ENCODE results near the gene MAD1L1.
A peak's percentile ranks its signal among the peaks of the same experiment; 100 is the strongest.

Gene MAD1L1

DNA sequence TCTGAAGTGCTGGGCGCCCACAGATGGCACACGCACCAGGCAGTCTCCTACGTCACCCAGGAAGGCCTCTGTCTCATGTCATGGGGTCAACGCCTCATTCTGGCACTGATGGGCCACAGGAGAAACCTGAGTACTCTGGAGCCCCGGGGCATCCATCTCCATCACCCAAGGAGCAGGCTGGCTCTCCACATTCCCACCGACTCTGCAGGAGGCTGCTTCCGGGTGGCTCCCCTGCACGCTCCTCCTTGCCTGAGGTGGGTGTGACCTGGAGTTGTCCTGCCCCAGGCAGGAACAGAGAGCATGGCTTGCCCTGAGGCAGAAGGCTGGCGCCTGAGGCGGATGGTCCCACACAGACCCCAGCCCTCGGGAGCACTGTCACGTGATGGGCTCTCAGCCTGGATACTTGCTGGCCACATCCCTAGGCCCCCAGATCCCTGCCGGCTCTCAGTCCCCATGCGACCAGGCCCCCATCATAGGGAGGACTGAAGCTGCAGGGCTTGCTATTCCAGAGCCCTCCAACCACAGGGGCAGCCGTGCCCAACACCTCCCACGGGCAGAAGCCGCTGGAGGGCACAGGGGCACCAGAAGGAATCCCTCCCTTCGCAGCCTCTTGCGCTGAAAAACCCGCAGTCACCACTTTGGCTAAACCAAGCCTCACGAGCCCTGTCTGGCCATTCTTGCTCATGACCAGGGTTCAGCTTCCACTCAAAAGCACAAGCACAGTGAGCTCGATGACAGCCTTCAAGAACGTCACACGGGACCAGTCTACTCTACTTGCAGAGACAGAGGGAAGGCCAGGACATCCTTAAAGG lies 80.7 kb downstream of the MAD1L1 start:
- no peak for DNase-seq

DNA sequence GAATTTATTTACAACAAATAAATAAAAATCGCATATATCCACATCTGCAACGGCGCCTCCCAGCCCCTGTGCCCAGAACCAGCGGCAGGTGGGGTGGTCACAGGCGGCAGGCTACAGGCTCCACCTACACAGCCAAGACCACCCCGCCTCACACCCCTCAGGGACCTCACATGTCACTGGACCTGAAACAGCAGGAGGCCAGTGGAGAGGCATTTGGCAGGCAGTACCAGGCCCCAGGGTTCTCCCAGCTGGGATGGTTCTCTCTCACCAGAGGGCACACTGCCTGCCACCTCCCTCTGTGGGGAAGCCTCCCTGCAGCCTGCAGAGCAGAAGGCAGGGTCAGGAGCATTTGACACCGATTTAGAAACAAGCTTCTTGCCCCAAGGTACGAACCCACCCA lies 81.5 kb downstream of the MAD1L1 start:
- DNase-seq, result no peak

DNA sequence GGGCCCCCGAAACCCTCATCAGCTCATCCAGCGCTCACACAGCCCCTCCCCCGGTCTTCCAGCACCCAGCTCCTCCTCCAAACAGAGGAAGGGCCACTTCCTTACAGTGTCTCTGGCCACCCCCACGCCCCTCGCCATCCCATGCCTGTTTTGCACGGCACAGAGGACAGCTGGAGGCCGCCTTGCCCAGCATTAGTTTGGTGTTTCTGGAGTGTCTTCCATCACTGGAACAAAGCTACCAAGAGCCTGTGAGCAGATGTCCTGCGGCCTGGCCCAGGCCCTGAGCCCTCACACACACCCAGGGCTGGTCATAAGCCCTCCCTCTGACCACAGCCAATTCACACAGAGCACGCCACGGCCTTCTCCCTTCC lies 82.3 kb downstream of the MAD1L1 start:
- no peak for DNase-seq

DNA sequence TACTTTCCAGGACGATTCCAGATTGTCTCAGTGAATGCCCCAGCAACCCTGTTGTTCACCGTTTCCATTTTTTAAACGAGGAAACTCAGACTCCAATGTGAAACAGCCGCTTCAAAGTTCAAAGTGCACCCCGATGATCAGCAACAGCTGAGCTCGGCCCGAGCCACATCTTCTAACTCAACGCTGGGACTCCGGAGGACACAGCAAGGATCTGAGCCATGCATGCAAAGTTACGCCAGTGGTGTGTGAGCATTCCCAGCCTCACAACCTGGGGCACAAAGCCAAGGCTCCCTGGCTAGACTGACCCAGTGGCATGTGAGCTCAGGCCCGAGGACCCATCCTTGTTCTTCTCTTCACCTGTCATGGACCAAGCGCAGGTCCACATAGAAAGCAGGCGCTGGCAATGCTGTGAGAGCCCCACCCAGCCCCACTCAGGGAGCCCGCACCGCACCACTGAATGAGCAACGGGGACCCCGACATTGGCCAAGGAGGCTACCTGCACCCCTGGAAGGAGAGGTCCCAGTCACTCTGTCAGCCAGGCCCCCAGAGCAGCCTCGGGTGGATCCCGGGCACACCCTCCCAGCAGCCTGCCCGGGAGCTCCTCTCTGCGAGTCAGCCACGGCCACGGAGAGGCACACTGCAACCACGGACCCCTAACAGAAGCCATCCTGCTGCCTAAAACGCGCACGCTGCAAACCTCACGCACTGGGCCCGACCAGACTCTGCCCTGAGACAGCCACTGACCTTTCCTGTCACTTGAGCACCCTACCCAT lies 82.9 kb downstream of the MAD1L1 start:
- no peak for DNase-seq

DNA sequence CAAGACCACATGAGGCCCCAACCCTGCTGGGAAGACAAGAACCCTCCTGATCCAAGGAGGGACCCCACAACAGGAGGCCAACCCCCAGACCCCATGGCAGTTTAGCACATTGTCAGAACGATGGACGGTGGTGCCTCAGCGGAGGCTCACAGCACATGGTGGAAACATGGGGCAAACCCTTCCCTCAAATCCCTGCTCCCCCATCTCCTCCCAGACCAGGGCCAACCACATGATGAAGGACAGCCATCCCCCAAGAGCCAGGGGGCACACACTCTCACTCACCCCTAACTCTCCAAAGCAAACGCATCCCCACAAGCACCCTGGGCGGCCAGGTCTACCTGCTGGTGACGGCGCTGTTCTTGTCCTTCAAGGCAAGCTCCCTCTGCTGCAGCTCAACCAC lies 83.9 kb downstream of the MAD1L1 start:
- no peak for DNase-seq

DNA sequence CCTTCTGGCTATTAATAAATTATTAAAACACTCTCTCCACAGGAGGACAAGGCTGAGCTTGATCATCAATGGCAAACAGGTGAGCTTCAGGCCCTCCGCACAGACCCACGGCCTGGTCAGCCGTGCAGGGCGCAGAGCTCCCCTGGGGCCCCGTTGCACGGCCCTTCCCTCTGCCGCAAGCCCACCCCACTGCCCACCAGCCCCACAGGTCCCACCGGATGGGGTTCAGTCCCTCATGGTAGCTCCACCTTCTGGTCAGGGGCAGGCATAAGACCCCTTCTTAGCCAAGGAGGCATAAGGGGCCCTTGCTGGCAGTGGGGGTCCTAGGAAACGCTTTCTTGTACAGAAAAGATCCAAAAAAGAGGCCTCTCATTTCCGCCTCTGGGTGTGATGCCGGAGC lies 84.6 kb downstream of the MAD1L1 start:
- no peak for DNase-seq

DNA sequence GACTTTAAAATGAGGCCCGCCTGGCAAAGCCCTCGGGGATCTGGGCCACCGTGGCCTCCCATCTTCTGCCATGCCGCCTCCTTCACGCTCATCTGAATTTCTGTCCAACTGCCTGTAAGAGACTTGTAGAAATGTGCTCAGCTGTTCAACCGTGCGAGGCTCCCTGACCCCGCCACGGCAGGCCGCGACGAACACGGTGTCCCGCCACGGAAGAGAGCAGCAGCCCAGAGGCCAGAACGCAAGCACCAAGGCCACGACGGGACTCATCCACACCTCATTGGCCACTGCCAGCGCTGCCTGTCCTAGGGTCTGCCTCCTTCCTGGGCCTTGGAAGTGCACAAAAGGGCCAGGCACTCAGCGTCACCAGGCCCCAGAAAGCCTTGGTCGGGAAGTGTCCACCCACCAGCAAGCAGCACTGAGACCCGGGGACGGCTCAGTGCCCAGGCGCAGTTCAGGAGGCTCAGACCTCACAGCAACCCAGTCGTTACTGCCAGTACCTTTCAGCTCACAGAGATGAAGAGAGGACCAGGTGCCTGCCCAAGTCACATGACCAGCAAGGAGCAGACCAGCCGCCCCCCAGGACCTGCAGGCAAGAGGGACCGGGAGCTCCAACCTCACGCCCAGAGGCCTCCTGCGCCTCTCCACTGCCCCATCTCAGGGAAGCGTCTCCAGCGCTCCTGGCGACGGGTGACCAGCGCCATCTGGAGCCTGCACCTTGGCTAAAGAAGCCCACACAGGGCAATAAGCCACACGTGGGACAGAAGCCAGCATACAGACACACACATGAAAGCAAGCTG lies 85.9 kb downstream of the MAD1L1 start:
- DNase-seq, result no peak

DNA sequence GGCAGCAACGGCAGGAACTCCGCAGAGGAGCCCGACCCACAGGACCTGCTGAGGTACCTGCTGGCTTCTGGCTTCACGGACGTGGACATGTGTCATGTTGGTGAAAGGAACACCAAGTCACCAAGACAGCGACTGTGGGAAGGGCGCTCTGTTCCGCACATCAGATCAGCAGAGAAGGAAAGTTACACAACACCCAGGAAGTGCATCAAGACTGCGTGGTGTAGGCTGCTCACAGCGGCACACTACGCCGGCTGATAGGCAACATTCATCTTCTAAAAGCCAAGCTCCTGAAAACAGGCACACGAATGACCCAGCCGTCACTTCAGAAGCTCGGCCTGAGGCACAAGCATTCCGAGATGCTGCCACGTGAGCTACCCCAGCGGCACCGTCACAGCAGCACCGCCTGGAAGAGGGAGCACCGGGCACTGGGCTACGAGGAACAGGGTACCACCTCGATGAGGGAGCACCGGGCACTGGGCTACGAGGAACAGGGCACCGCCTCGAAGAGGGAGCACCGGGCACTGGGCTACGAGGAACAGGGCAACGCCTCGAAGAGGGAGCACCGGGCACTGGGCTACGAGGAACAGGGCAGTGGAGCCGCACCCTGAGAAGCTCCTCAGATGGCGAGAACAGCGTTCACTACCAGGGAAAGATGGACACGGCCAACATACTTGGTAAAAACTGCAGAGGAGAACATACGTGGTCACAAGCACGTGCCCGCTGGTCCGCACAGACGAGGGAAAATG lies 86.7 kb downstream of the MAD1L1 start:
- DNase-seq, result no peak

DNA sequence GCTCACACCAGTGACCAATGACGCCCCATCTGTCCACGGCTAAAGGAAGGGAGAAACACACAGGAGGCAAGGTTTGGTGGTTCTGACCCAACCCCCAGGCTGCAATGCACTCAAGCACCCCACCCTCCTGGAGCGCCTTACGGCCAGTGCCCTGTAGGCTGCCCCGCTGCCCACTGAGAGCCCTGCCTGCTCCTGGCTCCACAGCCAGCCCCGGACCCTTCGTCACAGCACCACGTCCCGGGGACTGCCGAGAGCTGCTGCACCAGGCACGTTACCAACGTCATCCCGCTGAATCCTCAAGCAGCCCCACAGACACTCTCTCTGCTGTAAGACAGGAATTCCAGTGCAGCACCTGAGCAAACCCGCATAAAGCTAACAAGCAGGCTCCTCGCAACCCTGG lies 87.8 kb downstream of the MAD1L1 start:
- no peak for DNase-seq

DNA sequence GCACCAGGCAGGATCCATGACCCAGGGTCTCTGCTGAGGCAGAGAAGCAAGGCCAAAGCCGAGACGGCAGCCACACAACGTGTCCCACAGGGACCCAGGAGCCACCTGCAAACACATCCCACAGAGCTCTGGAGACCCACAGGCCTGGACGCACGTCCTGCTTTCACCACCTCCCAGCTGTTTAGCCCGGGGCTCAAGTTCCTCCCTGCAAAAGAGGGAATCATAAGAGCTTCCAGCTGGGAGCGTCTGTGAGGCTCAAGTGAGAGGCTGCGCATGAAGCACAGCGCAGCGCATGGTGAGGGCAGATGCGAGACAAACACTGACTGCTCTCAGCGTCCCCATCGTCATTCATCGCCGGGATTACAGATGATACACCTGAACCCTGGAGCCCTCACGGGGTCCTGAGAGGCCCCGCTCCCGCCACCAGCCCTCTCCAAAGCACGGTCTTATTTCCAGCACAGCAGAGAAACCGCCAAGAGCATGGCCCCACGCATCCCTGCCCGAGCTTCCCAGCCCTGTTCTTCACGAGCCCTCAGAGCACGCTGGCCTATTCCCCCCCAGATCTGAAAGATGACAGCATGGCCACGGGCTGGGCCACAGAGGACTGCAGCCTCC lies 88.7 kb downstream of the MAD1L1 start:
- DNase-seq, result no peak

DNA sequence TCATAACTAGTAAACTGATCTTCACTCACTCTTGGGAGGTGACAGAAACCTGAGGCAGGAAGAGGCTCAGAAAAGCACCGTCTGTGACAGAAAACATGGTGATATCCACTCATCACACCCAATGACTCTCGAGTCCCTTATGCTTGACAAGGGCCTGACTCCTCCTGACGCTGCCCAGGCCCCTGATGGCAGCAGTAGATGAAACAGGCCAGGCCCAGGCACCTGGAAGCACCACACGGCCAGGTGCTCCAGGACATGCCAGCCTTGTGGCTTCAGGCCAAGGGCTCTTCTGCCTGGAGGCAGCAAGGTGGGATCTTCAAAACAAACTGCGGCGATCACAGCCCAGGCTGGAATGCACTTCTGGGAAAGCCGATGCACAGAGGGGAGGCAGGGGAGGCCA lies 89.3 kb downstream of the MAD1L1 start:
- DNase-seq, result no peak

DNA sequence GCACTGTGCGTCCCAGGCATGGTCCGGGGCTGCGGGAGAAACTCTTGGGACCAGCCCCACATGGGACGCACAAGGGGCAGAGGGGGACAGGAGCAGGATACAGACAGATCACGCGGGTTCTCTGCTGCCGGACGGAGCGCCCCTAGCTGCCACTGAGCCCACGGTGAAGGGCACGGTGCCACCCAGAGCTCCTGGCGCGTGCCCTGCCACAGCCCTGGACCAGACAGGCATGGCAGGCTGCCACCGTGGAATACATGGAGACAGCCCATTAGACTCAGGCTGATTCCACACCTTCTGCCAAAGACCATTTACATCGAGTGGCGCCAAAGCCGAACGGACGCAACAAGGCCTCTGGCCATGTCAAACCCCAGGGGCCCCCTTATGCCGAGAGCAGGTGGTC lies 90.4 kb downstream of the MAD1L1 start:
- DNase-seq, result no peak

DNA sequence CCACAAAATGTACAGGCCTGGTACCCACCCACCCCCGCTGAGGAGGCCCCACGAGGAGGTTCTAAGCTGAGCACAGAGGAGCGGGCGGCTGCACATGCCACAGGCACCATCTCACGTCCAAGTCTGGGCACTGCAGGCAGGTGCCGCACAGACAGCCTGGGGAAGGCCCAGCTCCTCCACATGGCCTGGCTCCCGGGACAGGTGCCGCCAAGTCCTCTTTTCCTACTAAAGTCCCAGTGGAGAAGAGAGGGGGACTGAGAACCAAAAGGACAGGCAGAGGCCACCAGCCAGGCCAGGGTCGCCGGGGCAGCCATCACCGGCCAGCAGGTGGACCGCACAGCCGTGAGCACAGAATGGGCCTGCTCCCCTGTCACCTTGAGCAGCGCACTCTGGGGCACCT lies 91.1 kb downstream of the MAD1L1 start:
- no peak for DNase-seq

DNA sequence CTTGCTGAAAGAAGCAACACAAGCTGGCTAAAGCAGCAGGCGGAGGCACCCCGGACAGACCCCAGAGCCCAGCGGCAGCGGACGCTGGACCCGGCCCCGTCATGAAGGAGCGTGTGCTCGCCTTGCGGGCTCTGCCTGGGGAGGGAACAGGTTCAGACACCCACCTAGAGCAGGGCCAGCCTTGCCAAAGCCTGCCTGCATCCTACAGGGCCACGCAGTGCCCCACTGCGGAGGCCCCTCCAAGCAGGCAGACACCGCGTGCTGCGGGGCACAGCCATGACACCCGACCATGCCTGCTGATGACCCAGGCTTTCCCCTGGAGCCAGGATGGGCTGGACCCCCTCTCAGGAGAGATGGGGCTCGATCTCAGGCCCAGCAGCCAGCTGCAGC lies 91.7 kb downstream of the MAD1L1 start:
- DNase-seq, result no peak

DNA sequence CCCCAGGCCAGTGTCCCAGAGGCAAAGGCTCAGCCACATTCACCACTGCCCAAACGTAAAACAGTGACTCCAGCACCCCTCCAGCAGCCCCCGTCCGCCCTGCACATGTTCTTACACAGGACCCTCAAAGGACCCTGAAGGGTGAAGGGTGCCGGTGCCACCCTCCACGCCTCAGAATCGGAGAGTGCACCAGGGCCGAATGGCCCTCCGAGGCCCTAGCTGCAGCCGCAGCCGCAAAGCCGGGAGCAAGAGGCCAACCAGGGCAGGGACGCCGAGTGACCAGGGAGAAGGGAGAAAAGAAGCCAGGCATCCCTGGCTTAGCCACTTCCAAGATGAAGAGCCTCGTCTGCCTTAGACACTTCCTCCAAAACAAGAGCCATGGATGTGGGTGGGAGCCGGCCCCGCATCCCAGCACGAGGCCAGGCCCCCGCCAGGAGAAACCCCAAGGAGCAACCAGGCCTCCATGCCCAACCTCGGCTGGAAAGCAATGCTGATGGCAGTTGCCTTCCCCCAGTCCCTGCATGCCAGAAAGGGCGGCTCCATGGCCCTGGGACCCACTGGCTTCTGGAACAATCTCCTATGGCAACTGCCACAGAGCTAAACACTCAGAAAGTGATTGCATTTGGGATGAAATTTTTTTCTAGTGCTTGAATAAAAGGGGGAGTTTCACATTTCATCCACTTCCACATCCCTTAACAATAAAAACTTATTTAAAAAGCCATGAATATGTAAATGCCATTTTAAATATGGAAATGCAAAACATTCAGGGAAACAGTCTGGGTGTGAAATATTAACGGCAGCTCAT lies 92.3 kb downstream of the MAD1L1 start:
- DNase-seq, result no peak

DNA sequence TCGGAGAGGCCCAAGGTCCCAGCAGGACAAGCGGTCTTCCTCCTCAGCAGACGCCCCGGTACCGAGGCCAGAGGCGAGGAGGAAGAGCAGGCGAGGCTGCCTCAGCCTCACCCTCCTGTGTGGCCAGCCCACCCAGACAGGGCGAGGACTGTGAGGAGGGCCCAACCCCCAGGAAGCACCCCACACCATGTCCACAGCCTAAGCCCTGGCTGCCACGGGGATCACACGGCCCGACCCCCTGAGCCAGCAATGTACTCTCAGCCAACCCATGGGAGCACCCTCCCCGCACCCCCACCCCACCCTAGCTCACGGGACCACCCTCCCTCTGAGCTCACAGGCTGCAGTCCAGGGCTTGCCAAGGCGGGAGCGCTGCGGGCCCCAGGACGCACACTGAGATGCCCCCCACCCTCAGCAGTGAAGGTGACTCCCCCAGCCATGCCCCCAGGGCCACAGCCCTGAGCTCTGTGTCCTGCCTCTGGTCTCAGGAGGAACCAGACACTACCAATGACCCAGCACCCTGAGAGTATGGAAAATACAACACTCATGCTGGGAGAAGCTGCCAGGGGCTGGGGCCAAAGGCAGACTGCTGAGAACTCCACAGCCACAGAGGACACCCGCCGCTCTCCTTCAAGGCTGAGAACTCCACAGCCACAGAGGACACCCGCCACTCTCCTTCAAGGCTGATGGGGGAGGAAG lies 93.6 kb downstream of the MAD1L1 start:
- no peak for DNase-seq

DNA sequence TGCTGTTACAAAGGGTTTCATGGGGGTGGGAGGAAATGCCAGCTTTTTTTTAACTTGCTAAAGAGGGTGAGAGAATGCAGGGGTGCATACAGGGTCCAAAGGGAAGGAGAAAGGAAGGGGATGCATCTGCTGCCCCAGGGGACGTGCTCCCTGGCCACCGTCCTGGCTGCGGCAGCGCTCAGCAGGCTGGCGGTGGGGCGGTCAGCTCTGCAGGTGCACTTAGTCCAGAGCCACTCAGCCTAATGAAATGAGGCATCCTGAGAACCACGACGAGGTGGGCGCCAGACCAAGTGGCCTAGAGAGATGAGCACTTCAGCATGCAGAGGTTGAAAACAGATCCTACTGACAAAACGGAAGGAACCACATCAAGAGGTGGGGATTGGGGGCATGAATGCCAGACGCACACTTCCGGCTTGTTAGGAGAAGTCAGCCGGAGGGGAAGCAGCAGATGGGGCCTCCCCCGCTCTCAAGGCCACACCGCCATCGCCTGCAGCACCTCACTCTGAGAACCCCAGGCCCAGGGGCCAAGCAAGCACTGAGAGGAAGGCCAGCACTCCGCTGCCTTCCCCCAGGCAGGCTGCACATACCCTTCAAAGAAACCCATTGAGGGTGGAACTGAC lies 94.5 kb downstream of the MAD1L1 start:
- DNase-seq, result peak; percentile 57

DNA sequence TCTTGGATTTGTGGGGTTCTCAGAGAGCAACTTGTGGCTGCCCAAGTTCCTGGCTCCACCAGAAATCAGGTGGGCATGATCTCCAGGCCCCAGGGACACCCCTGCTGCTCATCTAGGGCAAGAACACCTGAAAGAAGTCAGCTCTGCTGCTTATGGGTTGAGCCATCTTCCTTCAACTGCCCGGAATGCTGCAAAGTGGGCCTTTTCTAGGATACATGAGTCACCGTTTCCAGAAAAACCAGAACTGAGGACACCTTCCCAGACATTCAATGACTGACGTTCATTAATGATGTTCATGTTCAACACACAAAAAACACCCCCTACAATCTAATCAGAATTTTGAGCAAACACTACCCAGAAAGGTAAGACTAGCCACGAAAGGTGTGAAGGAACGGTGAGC lies 98.0 kb downstream of the MAD1L1 start:
- DNase-seq, result no peak

DNA sequence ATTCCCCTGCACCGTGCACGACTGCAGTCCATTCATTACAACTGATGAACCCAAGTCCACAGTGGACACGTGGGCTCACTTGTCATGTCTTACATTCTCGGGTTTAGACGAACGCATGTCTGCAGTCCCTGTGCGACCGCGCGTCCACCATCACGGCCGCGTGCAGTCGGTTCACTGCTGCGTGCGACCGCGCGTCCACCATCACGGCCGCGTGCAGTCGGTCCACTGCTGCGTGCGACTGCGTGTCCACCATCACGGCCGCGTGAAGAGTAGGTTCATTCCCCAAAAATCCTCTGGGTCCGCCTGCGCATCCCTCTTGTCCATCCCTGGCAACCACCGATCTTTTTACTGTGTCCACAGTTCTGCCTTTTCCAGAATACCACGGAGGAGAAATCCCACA lies 100.5 kb downstream of the MAD1L1 start:
- no peak for DNase-seq

DNA sequence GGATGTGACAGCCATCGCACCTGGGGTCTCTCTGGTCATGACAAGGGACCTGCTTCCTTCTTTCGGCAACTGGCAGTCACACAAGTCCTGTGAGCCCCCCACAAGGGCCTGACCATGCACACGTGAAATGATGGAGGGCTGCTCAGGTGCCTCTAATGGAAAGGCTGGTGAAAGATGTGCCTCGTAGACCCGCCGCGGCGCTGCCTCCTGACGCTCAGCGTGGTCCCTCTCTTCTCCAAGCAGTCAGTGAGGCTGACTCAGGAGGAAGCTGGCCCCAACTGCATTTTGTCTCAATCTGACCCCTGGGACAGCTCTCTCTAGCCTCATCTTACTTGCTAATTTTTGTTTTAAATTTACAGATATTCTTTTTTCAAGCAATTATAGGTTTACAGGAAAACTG lies 100.9 kb downstream of the MAD1L1 start:
- DNase-seq, result no peak

DNA sequence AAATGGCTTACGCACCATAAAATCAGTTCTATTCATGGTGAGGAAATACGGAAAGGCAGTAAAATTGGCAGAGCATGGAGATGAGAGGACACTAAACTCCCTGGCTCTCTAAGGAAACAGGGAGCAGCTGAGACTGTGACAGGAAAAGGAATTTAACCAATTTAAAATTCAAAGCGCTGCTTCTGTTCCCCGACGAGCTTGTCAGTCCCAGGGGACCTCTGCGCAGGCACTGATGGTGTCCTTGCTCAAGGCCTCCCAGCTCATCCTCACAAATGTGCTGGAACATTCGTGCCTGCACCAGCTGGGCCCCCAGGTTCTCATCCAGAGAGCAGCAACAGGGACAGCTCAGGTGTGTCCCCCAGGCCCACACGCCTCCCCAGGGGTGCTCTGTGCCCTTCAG lies 101.4 kb downstream of the MAD1L1 start:
- no peak for DNase-seq
